ENCODE measurements around the gene PYGB.

PYGB gene

GRCh38 chr20:25318471-25319240, 70.8 kb downstream of the PYGB start:
- DNase-seq (ENCODE audit: insufficient read length, low spot score) (peak; percentile 59), FAIRE-seq (peak; percentile 94)
- TF ChIP-seq POLR2A (IDR thresholded peaks at IDR 0.05; ENCODE audit: low read depth, low read length) = peak; percentile 62
- TF ChIP-seq TAF1 (IDR thresholded peaks at IDR 0.05; ENCODE audit: low read depth, low read length) = 0 out of 2 replicates have a peak, but pooled peaks have one; percentile 25
- peak; percentile 97 for TF ChIP-seq SPI1 (IDR thresholded peaks at IDR 0.05; ENCODE audit: low read depth, low read length)
- peak; percentile 45; the same call in 1 of the 2 replicates for TF ChIP-seq POLR2AphosphoS5 (IDR thresholded peaks at IDR 0.05; ENCODE audit: low read depth, low read length)
- TF ChIP-seq POU2F2 (IDR thresholded peaks at IDR 0.05; ENCODE audit: low read depth, low read length) = peak; percentile 55; the same call in 1 of the 2 replicates
- no peak for TF ChIP-seq PAX5 (IDR thresholded peaks at IDR 0.05; ENCODE audit: insufficient read depth, low read length, severe bottlenecking)

DNA sequence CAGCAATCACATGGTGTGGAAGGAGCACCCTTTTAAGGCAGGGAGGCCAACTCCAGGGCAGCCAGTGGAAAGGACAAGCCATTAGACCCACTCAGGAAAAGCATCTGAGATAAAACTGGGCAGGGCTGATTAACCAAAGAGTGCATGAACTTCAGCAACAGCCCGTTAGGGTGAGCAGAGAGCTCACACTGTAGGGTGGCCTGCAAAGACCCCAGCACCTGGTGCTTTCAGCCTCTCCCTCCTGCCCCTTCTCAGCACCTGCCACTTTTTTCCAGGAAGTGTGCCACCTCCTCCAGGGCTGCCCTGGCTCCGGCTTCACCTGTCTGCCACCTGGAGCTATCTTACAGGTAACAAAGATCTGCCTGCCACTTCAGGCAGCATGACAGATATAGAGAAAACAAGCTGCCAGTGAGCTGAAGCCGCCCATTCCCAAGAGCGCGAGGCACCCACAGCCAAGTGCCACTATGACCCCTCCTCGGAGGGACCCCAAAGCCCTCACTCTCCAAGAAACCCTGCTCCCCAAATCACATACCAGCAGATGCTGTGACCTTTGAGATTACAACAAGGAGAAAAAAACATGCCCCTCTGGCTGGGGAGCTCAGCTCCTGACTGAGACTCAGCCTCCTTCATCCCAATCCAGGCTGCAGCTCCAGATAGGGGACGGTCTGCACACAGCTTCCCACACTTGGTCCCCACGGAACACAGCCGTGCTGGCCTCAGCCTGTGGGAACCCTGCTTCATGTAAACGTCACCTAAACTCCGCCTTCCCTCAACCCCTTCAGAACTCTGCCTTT, 71.6 kb downstream of the PYGB start:
- FAIRE-seq = no peak
- no peak for DNase-seq (ENCODE audit: insufficient read length, low spot score)
- no peak for TF ChIP-seq POLR2A (IDR thresholded peaks at IDR 0.05; ENCODE audit: low read depth, low read length)
- TF ChIP-seq POLR2AphosphoS5 (IDR thresholded peaks at IDR 0.05; ENCODE audit: low read depth, low read length) = no peak
- no peak for TF ChIP-seq SPI1 (IDR thresholded peaks at IDR 0.05; ENCODE audit: low read depth, low read length)
- TF ChIP-seq TAF1 (IDR thresholded peaks at IDR 0.05; ENCODE audit: low read depth, low read length) = no peak
- no peak for TF ChIP-seq POU2F2 (IDR thresholded peaks at IDR 0.05; ENCODE audit: low read depth, low read length)
- TF ChIP-seq PAX5 (IDR thresholded peaks at IDR 0.05; ENCODE audit: insufficient read depth, low read length, severe bottlenecking) = no peak

- DNase-seq (ENCODE audit: insufficient read length, low spot score) (no peak), FAIRE-seq (peak; percentile 84)
- TF ChIP-seq POLR2AphosphoS5 (IDR thresholded peaks at IDR 0.05; ENCODE audit: low read depth, low read length) (no peak), SPI1 (IDR thresholded peaks at IDR 0.05; ENCODE audit: low read depth, low read length) (no peak), POU2F2 (IDR thresholded peaks at IDR 0.05; ENCODE audit: low read depth, low read length) (no peak), PAX5 (IDR thresholded peaks at IDR 0.05; ENCODE audit: insufficient read depth, low read length, severe bottlenecking) (no peak), POLR2A (IDR thresholded peaks at IDR 0.05; ENCODE audit: low read depth, low read length) (no peak)
These were observed 72.3 kb downstream of the PYGB start for GRCh38 chr20:25320035-25320800.

- DNase-seq (ENCODE audit: insufficient read length, low spot score) = no peak
- no peak for FAIRE-seq
These were observed 73.5 kb downstream of the PYGB start for GRCh38 chr20:25321262-25321831.

GRCh38 chr20:25321991-25322390, 74.1 kb downstream of the PYGB start:
- FAIRE-seq (no peak), DNase-seq (ENCODE audit: insufficient read length, low spot score) (no peak)
- TF ChIP-seq POLR2AphosphoS5 (IDR thresholded peaks at IDR 0.05; ENCODE audit: low read depth, low read length) (no peak), SPI1 (IDR thresholded peaks at IDR 0.05; ENCODE audit: low read depth, low read length) (no peak), TAF1 (IDR thresholded peaks at IDR 0.05; ENCODE audit: low read depth, low read length) (no peak), PAX5 (IDR thresholded peaks at IDR 0.05; ENCODE audit: insufficient read depth, low read length, severe bottlenecking) (no peak), POLR2A (IDR thresholded peaks at IDR 0.05; ENCODE audit: low read depth, low read length) (no peak), POU2F2 (IDR thresholded peaks at IDR 0.05; ENCODE audit: low read depth, low read length) (no peak)

More at GRCh38 chr20:25321262-25321831, 73.5 kb downstream of the PYGB start:
- TF ChIP-seq SPI1 (IDR thresholded peaks at IDR 0.05; ENCODE audit: low read depth, low read length) (no peak), POLR2A (IDR thresholded peaks at IDR 0.05; ENCODE audit: low read depth, low read length) (no peak), POU2F2 (IDR thresholded peaks at IDR 0.05; ENCODE audit: low read depth, low read length) (no peak), POLR2AphosphoS5 (IDR thresholded peaks at IDR 0.05; ENCODE audit: low read depth, low read length) (no peak), TAF1 (IDR thresholded peaks at IDR 0.05; ENCODE audit: low read depth, low read length) (no peak), PAX5 (IDR thresholded peaks at IDR 0.05; ENCODE audit: insufficient read depth, low read length, severe bottlenecking) (no peak)

GRCh38 chr20:25323496-25324246, 75.8 kb downstream of the PYGB start:
- TF ChIP-seq SPI1 (IDR thresholded peaks at IDR 0.05; ENCODE audit: low read depth, low read length) = no peak
- TF ChIP-seq POU2F2 (IDR thresholded peaks at IDR 0.05; ENCODE audit: low read depth, low read length) = no peak
- no peak for TF ChIP-seq POLR2A (IDR thresholded peaks at IDR 0.05; ENCODE audit: low read depth, low read length)
- no peak for TF ChIP-seq PAX5 (IDR thresholded peaks at IDR 0.05; ENCODE audit: insufficient read depth, low read length, severe bottlenecking)
- TF ChIP-seq POLR2AphosphoS5 (IDR thresholded peaks at IDR 0.05; ENCODE audit: low read depth, low read length) = no peak
- no peak for TF ChIP-seq TAF1 (IDR thresholded peaks at IDR 0.05; ENCODE audit: low read depth, low read length)
- no peak for DNase-seq (ENCODE audit: insufficient read length, low spot score)
- FAIRE-seq = peak; percentile 63

DNA sequence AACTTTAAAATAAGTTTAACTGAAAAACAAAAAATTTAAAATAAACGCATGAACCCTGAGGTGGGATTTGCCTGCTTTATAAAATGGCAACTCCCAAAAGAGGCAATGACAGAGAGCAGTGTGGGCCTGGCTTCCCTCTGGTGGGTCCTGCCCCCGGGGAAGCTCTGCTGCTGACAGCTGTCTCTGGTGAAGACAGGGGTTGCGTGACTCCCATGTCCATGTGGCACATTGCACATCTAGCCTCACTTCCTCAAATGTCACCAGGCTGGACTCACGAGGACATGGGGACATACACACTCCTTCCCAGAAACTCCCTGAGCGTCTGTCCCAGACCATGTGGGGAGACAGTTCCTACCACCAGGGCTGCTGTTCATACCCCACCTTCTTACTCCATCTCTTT, 76.5 kb downstream of the PYGB start:
- DNase-seq (ENCODE audit: insufficient read length, low spot score) (no peak), FAIRE-seq (peak; percentile 78)
- peak; percentile 89 for TF ChIP-seq SPI1 (IDR thresholded peaks at IDR 0.05; ENCODE audit: low read depth, low read length)
- no peak for TF ChIP-seq POLR2A (IDR thresholded peaks at IDR 0.05; ENCODE audit: low read depth, low read length)
- TF ChIP-seq POU2F2 (IDR thresholded peaks at IDR 0.05; ENCODE audit: low read depth, low read length) = no peak
- no peak for TF ChIP-seq TAF1 (IDR thresholded peaks at IDR 0.05; ENCODE audit: low read depth, low read length)
- no peak for TF ChIP-seq POLR2AphosphoS5 (IDR thresholded peaks at IDR 0.05; ENCODE audit: low read depth, low read length)

- DNase-seq (ENCODE audit: insufficient read length, low spot score) (no peak), FAIRE-seq (no peak)
- no peak for TF ChIP-seq POLR2AphosphoS5 (IDR thresholded peaks at IDR 0.05; ENCODE audit: low read depth, low read length)
- no peak for TF ChIP-seq SPI1 (IDR thresholded peaks at IDR 0.05; ENCODE audit: low read depth, low read length)
- no peak for TF ChIP-seq POLR2A (IDR thresholded peaks at IDR 0.05; ENCODE audit: low read depth, low read length)
- TF ChIP-seq TAF1 (IDR thresholded peaks at IDR 0.05; ENCODE audit: low read depth, low read length) = no peak
These were observed 77.2 kb downstream of the PYGB start for GRCh38 chr20:25325073-25325472.
